CD8-positive, alpha-beta memory T cell (primary cell): ENCODE data around the gene FUT4. TPM values are rescaled to one million over a fixed set of nuclear protein-coding genes. Genes with fewer than 3 reads are reported as not detected.

Experiments used
- CTCF ChIA-PET: fragments of 350-600 bp; sonication (Branson Sonifier 250); formaldehyde crosslinking; loops from one replicate; lab custom pipeline; 2021; ENCODE audit warnings: antibody characterized with exemption; lab: Charles Lee
- POLR2A ChIA-PET: fragments of 350-600 bp; sonication (Branson Sonifier 250); formaldehyde crosslinking; loops from one replicate; lab custom pipeline; 2021; ENCODE audit warnings: antibody characterized with exemption; lab: Charles Lee
- DNase-seq, 5 donors: peaks; one replicate each; pipeline versions ENCODE4 v3.0.0 to v3.0.0-alpha.2; 2020 to 2022; ENCODE audit warnings: mixed read lengths in 1 of 5
- H3K27ac ChIP-seq: one replicate; pipeline ENCODE4 v1.7.0; 2013; ENCODE audit warnings: low read depth, mild to moderate bottlenecking, low read length, moderate library complexity
- H3K27me3 ChIP-seq: 2 replicates; pipeline ENCODE4 v1.7.0; 2013; ENCODE audit warnings: low read length, mild to moderate bottlenecking; ENCODE audit not compliant: insufficient read depth, poor library complexity, severe bottlenecking
- H3K36me3 ChIP-seq: 2 replicates; pipeline ENCODE4 v1.7.0; 2013; ENCODE audit warnings: mild to moderate bottlenecking, low read length, moderate library complexity; ENCODE audit not compliant: insufficient read depth
- H3K4me1 ChIP-seq: 2 replicates; pipeline ENCODE4 v1.7.0; 2013; ENCODE audit warnings: mild to moderate bottlenecking, low read length, moderate library complexity; ENCODE audit not compliant: insufficient read depth
- H3K4me3 ChIP-seq: 2 replicates; pipeline ENCODE4 v1.7.0; 2013; ENCODE audit warnings: mild to moderate bottlenecking, low read length
- H3K9me3 ChIP-seq: 2 replicates; pipeline ENCODE4 v1.7.0; 2013; ENCODE audit warnings: mild to moderate bottlenecking, low read length
- H3K27ac Mint-ChIP-seq, 8 donors: one replicate each; pipeline ENCODE4 v1.8.0; 2020 to 2021; ENCODE audit warnings: mixed read lengths in 8 of 8, mild to moderate bottlenecking in 6 of 8, inconsistent platforms in 3 of 8, moderate library complexity in 3 of 8
- H3K27me3 Mint-ChIP-seq, 2 donors: one replicate each; pipeline ENCODE4 v1.8.0; 2020 to 2021; ENCODE audit warnings: mixed read lengths in 2 of 2, mild to moderate bottlenecking in 1 of 2, moderate library complexity in 1 of 2
- H3K36me3 Mint-ChIP-seq, 3 donors: one replicate each; pipeline ENCODE4 v1.8.0; 2020 to 2021; ENCODE audit warnings: mixed read lengths in 3 of 3, inconsistent platforms in 1 of 3, mild to moderate bottlenecking in 1 of 3
- H3K4me1 Mint-ChIP-seq, 3 donors: one replicate each; pipeline ENCODE4 v1.8.0; 2020 to 2021; ENCODE audit warnings: mixed read lengths in 3 of 3, inconsistent platforms in 1 of 3, mild to moderate bottlenecking in 1 of 3
- H3K4me3 Mint-ChIP-seq, 7 donors: one replicate each; pipeline ENCODE4 v1.8.0; 2020 to 2021; ENCODE audit warnings: mixed read lengths in 7 of 7, mild to moderate bottlenecking in 6 of 7, moderate library complexity in 4 of 7, inconsistent platforms in 2 of 7
- H3K9me3 Mint-ChIP-seq, 5 donors: one replicate each; pipeline ENCODE4 v1.8.0; 2020 to 2022; ENCODE audit warnings: mixed read lengths in 5 of 5, mild to moderate bottlenecking in 3 of 5, moderate library complexity in 2 of 5, inconsistent platforms in 1 of 5
- polyA plus RNA-seq: library from polyadenylated mRNA; unstranded; fragments of 300-500 nt; fragmentation: Illumina TruSeq; gene quantifications from one replicate; pipeline ENCODE4 v1.2.3, GENCODE V29; 2021
- total RNA-seq, 2 experiments: library from RNA; stranded (reverse); gene quantifications; one replicate each; pipeline ENCODE4 v1.2.3, GENCODE V29; 2021

Gene FUT4
- total and polyA plus RNA-seq, 3 experiments from 2014 or later: 2.1 to 7.9 (median 7.6) TPM

DNA sequence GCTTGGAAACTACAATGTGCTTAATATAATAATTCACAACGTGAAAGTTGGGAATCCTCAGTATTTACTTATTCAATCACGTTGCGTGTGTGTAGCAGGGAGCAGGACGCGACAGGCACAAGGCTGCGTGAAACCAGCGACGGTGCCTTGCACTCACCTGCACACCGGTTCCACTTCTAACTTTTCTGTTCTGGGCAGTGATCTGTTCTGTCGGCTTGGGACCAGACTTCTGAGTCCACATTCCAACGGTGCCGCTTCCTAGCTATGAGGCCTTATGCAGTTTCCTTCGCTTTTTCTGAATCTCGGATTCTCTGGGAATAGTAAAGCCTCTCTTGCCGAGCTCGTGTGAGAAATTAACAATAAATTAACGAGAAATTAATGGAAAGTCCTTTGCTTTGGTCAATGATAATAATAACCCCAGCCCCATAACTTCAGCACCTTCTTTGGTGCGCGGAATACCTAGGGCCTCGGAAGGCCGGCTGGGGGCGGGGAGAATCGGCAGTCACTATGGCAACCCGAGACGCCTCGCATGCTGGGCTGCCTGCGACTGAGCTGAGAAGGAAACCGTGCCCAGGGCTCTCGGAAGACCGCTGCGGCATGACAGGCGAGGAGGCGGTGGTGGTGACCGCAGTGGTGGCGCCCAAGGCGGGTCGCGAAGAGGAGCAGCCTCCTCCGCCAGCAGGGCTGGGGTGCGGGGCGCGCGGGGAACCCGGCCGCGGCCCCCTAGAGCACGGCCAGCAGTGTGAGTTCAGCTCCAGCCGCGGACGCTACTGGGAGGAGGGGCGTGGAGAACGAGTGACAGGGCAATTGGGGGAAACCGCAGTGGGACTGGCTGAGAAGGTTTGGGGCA lies 31.6 kb upstream of the FUT4 start, which contains the start of gene C11orf97:
Gene C11orf97 (plus strand): TSS at position 530 of the 850 bp plus-strand sequence. CDS start 68 bp downstream, at position 598.
- H3K4me3 Mint-ChIP-seq: peak within 1 kb of the TSS; percentile 47 to 89 (median 80)
- Histone ChIP-seq H3K4me1 (peaks cover 14% of the 10 kb centered on the region), H3K27me3 (peaks cover 4% of the 10 kb centered on the region), H3K4me3 (peak within 1 kb of the TSS; percentile 40), H3K36me3 (no peaks in the 10 kb centered on the region), H3K9me3 (no peaks in the 10 kb centered on the region), H3K27ac (no peak within 1 kb of the TSS)
- no peaks in the 10 kb centered on the region for H3K9me3 Mint-ChIP-seq
- H3K27me3 Mint-ChIP-seq: peaks cover 7 to 25% of the 10 kb centered on the region in 2 donors
- peaks cover 16 to 19% (median 19%) of the 10 kb centered on the region in 3 donors for H3K4me1 Mint-ChIP-seq
- DNase-seq: peak; percentile 27 to 69 (median 46)
- peak within 1 kb of the TSS in 7 of 8 donors; percentile 0 to 84 (median 71) for H3K27ac Mint-ChIP-seq
- ChIA-PET POLR2A (interaction anchor here (0.6 to 1.0 kb wide), 3 partner anchors 8 to 43 kb away, joined by 3 to 6 read pairs (median 3); partner anchors contain the start of genes ANKRD49 and MRE11), CTCF (interaction anchor here (1.0 to 1.3 kb wide), 4 partner anchors 9 to 376 kb away, joined by 3 to 4 read pairs (median 4); no protein-coding TSS in a partner anchor)
- no peaks in the 10 kb centered on the region for H3K36me3 Mint-ChIP-seq

DNA sequence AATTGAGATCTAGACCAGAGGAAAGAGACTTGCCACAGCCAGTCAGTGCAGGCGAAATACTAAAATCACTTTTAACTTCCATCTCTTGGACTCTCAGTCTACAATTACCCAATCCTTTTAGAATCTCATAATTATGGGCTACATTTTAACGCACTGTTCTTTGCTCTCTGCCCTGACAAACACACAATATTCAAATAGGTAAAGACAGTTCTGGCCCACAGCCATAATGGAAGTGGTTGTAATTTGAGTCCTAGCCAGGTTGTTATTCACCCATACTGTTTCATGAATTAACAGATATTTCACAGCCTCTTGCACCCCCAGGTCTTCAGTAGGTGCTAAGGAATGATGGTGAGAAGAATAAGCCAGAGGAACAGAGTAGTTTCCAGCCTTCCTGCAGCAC lies 30.6 kb upstream of the FUT4 start:
- Mint-ChIP-seq H3K27ac (peak overlapping the region in 2 of 8 donors; percentile 71 to 84), H3K4me3 (peak overlapping the region; percentile 26 to 89 (median 79)), H3K36me3 (no peaks in the 10 kb centered on the region), H3K4me1 (peaks cover 16 to 19% (median 19%) of the 10 kb centered on the region in 3 donors), H3K27me3 (peaks cover 7 to 25% of the 10 kb centered on the region in 2 donors), H3K9me3 (no peaks in the 10 kb centered on the region)
- no peak for DNase-seq
- peaks cover 4% of the 10 kb centered on the region for H3K27me3 ChIP-seq
- ChIA-PET POLR2A (interaction anchor here (1.0 kb wide), 1 partner anchor 19 kb away, joined by 3 read pairs; the partner anchor contains the start of genes ANKRD49 and MRE11), CTCF (interaction anchor here (1.0 to 1.3 kb wide), 4 partner anchors 9 to 377 kb away, joined by 3 to 4 read pairs (median 4); no protein-coding TSS in a partner anchor)
- H3K36me3 ChIP-seq: no peaks in the 10 kb centered on the region
- H3K4me1 ChIP-seq: peaks cover 14% of the 10 kb centered on the region
- H3K27ac ChIP-seq: no peak overlapping the region
- no peaks in the 10 kb centered on the region for H3K9me3 ChIP-seq
- H3K4me3 ChIP-seq: no peak overlapping the region

DNA sequence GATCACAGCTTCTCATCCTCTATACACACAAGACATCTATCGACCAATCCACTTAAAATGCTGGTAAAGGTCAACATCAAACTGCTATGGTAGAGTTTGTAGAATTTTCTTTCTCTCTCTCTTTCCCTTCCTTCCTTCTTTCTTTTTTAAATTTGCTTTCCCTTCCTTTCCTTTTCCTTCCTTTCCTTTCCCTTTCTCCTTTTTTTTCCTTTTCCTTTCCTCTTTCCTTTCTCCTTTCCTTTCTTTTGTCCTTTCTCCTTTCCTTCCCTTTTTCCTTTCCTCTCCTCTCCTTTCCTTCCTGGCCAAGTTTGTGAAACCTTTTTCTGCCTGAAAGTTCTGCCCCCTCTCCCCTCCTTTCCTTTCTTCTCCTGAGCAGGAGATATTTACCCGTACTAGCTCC lies 28.3 kb upstream of the FUT4 start:
- Histone ChIP-seq H3K9me3 (no peaks in the 10 kb centered on the region), H3K4me3 (no peak overlapping the region), H3K4me1 (peaks cover 14% of the 10 kb centered on the region), H3K27ac (no peak overlapping the region), H3K27me3 (peaks cover 4% of the 10 kb centered on the region), H3K36me3 (no peaks in the 10 kb centered on the region)
- no peak for DNase-seq
- Mint-ChIP-seq H3K27ac (no peak overlapping the region), H3K36me3 (no peaks in the 10 kb centered on the region), H3K9me3 (no peaks in the 10 kb centered on the region), H3K27me3 (peaks cover 4 to 19% of the 10 kb centered on the region in 2 donors), H3K4me3 (no peak overlapping the region), H3K4me1 (peaks cover 16 to 19% (median 19%) of the 10 kb centered on the region in 3 donors)
- POLR2A ChIA-PET: no interaction called here
- CTCF ChIA-PET: interaction anchor here (1.0 kb wide), 1 partner anchor 10 kb away, joined by 4 read pairs; no protein-coding TSS in a partner anchor

DNA sequence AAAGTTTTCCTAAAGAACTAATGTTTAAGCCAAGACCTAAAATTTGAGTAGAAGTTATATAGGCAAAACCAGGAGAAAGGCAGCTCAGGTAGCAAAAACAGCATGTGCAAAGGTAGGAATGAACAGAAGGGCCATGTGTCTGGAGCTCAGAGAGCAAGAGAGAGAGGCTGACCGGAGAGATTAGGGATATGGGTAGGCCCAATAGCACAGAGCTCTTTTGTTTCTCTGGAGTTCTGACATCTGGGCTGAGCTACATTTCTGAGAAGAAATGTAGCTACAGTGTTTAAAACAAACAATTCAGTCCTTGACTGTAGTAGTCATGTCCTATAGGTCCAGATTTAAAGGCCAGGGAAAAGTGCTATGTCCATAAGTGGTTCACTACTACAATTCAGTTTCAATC lies 27.0 kb upstream of the FUT4 start:
- ChIA-PET POLR2A (no interaction called here), CTCF (interaction anchor here (1.1 to 2.3 kb wide), 4 partner anchors 12 to 381 kb away, joined by 3 to 8 read pairs (median 3); no protein-coding TSS in a partner anchor)
- Histone ChIP-seq H3K9me3 (no peaks in the 10 kb centered on the region), H3K27ac (no peak overlapping the region), H3K4me3 (no peak overlapping the region), H3K36me3 (no peaks in the 10 kb centered on the region), H3K27me3 (peaks cover 4% of the 10 kb centered on the region), H3K4me1 (peaks cover 14% of the 10 kb centered on the region)
- Mint-ChIP-seq H3K4me3 (no peak overlapping the region), H3K4me1 (peaks cover 14 to 18% (median 16%) of the 10 kb centered on the region in 3 donors), H3K36me3 (no peaks in the 10 kb centered on the region), H3K27me3 (peaks cover 4 to 16% of the 10 kb centered on the region in 2 donors), H3K27ac (no peak overlapping the region), H3K9me3 (no peaks in the 10 kb centered on the region)
- DNase-seq: no peak

DNA sequence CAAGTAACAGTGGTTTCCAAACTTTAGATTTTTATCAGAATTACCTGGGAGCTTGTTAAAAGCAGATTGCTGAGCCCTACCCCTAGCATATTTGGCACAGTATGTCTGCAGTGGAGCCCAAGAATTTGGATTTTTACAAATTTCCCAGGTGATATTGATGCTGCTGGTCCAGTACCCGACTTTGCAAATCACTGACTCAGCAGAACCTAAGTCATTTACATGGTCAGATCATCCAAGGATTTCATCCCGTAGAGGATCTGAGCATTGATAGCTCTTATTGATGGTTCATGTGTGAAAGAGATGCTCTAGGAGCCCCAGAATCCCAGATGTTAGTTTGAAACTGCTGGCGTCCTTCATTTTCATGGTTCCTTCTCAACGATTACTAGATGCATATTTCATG lies 25.4 kb upstream of the FUT4 start:
- ChIA-PET CTCF (interaction anchor here (0.6 kb wide), 1 partner anchor 408 kb away, joined by 3 read pairs; no protein-coding TSS in a partner anchor), POLR2A (no interaction called here)
- Mint-ChIP-seq H3K4me1 (peaks cover 0 to 2% (median under 1%) of the 10 kb centered on the region in 3 donors), H3K4me3 (no peak overlapping the region), H3K36me3 (no peaks in the 10 kb centered on the region), H3K9me3 (no peaks in the 10 kb centered on the region), H3K27me3 (peaks cover 2 to 23% of the 10 kb centered on the region in 2 donors), H3K27ac (no peak overlapping the region)
- Histone ChIP-seq H3K27me3 (peaks cover 4% of the 10 kb centered on the region), H3K36me3 (no peaks in the 10 kb centered on the region), H3K9me3 (no peaks in the 10 kb centered on the region), H3K4me1 (peaks cover under 1% of the 10 kb centered on the region), H3K27ac (no peak overlapping the region), H3K4me3 (no peak overlapping the region)
- DNase-seq: no peak

DNA sequence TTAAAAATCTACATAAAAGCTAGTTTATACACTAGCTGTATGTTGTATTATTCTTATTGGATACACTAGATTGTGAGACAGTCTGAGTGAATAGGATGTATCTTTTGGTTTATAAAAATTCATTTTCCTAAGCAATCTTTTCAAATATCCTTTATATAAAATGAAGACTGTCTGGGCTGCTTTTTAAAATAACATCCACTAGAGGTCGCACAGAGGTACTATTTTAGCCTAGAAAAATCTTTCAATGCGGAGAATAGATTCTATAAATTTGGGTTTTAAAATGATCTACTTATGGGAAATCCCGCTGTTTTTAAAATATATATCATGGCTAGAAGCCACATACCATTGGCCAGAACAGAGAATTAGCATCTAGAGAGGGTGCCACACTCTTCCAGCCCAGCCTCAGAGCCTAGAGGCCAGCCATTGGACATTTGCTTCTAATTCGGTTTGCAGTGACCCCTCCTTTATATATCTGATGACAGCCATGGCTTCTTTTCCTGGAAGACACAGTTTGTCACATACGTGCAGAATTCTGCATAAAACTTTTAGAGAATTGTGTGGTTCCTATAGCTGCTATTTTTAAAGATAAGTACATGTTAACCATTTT lies 24.1 kb upstream of the FUT4 start:
- Mint-ChIP-seq H3K36me3 (no peaks in the 10 kb centered on the region), H3K9me3 (no peaks in the 10 kb centered on the region), H3K27me3 (peaks cover 2 to 32% of the 10 kb centered on the region in 2 donors), H3K27ac (no peak overlapping the region), H3K4me3 (no peak overlapping the region), H3K4me1 (no peaks in the 10 kb centered on the region)
- no peaks in the 10 kb centered on the region for H3K4me1 ChIP-seq
- POLR2A ChIA-PET: no interaction called here
- H3K9me3 ChIP-seq: no peaks in the 10 kb centered on the region
- DNase-seq: peak in 2 of 5 donors; percentile 9 to 14
- H3K36me3 ChIP-seq: no peaks in the 10 kb centered on the region
- no peak overlapping the region for H3K4me3 ChIP-seq
- CTCF ChIA-PET: interaction anchor here (0.7 to 1.7 kb wide), 4 partner anchors 10 to 1249 kb away, joined by 3 to 4 read pairs (median 4); no protein-coding TSS in a partner anchor
- H3K27ac ChIP-seq: no peak overlapping the region
- peaks cover 4% of the 10 kb centered on the region for H3K27me3 ChIP-seq

DNA sequence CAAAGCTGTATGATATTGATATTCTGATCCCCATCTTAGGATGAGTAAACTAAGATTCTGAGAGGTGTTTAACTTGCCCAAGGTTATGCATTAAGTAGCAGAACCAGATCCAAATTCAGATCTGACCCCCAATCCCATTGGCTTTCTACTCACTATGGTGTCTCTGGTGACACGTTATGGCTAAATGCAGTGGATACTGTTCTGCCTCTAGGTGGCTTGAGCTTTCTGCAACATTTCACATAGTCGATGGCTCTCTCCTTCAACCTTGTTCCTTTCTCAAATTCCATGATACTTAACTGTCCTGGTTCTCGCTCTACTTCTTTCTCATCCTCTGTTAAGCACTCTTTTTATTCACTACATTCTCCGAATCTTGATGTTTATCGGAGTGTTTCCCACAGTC lies 22.0 kb upstream of the FUT4 start:
- Mint-ChIP-seq H3K4me3 (no peak overlapping the region), H3K27ac (no peak overlapping the region), H3K36me3 (no peaks in the 10 kb centered on the region), H3K4me1 (no peaks in the 10 kb centered on the region), H3K27me3 (peaks cover 5 to 30% of the 10 kb centered on the region in 2 donors), H3K9me3 (no peaks in the 10 kb centered on the region)
- H3K27me3 ChIP-seq: no peaks in the 10 kb centered on the region
- H3K9me3 ChIP-seq: no peaks in the 10 kb centered on the region
- H3K27ac ChIP-seq: no peak overlapping the region
- ChIA-PET CTCF (interaction anchor here (1.3 kb wide), 1 partner anchor 9 kb away, joined by 3 read pairs; no protein-coding TSS in a partner anchor), POLR2A (no interaction called here)
- no peak for DNase-seq
- H3K36me3 ChIP-seq: no peaks in the 10 kb centered on the region
- H3K4me3 ChIP-seq: no peak overlapping the region
- H3K4me1 ChIP-seq: no peaks in the 10 kb centered on the region
